ENCODE results near the gene UNC13A.
A peak's percentile ranks its signal among the peaks of the same experiment; 100 is the strongest.

Gene UNC13A

DNA sequence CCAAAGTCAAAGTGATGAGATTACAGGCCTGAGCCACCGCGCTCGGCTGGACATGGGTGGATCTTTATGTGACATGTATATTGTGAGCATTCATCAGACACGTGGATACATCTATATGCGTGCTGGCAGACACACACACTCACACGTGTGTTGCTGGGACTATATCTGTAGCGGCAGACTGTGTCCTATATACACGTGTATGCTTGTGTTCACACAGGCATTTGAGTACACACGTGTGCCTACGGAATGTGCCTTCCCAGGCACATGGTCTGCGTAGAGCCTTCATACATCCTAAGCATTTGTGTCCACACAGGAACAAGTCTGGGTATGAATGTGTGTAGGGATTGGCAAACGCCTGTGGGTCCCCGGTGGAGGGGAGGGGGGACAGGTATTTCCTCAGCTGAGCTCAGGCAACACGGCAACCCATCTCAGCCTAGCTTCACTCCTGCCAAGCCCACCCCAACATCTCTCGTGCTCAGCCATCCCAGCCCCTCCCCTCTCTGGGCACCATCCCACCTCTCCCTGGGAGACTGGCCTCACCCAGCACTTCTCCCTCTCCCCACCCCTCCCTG is 2.6 kb downstream of the UNC13A start:
- no peak for DNase-seq (ENCODE audit: extremely low spot score)
- ChIA-PET CTCF (no interaction called here), POLR2A (no interaction called here)
- TF ChIP-seq HDGF (IDR thresholded peaks at IDR 0.05; ENCODE audit: borderline replicate concordance): no peak
- TF ChIP-seq FOXK2 (IDR thresholded peaks at IDR 0.05): no peak
- no peak for TF ChIP-seq BHLHE40 (IDR thresholded peaks at IDR 0.05; ENCODE audit: borderline replicate concordance)
- no peak for TF ChIP-seq ELF4 (IDR thresholded peaks at IDR 0.05)
- no peak for TF ChIP-seq L3MBTL2 (conservative IDR thresholded peaks at IDR 0.05)
- no peak for TF ChIP-seq SP1 (IDR thresholded peaks at IDR 0.05)
- no peak for TF ChIP-seq CTBP1 (IDR thresholded peaks at IDR 0.05; ENCODE audit: borderline replicate concordance)
- TF ChIP-seq ZNF384 (IDR thresholded peaks at IDR 0.05): no peak
- no peak for TF ChIP-seq SUZ12 (IDR thresholded peaks at IDR 0.05)
- no peak for TF ChIP-seq FOXM1 (IDR thresholded peaks at IDR 0.05; ENCODE audit: borderline replicate concordance)
- no peak for TF ChIP-seq TARDBP (IDR thresholded peaks at IDR 0.05)
- TF ChIP-seq, protein P1, sequence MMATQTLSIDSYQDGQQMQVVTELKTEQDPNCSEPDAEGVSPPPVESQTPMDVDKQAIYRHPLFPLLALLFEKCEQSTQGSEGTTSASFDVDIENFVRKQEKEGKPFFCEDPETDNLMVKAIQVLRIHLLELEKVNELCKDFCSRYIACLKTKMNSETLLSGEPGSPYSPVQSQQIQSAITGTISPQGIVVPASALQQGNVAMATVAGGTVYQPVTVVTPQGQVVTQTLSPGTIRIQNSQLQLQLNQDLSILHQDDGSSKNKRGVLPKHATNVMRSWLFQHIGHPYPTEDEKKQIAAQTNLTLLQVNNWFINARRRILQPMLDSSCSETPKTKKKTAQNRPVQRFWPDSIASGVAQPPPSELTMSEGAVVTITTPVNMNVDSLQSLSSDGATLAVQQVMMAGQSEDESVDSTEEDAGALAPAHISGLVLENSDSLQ (IDR thresholded peaks at IDR 0.05): no peak

DNA sequence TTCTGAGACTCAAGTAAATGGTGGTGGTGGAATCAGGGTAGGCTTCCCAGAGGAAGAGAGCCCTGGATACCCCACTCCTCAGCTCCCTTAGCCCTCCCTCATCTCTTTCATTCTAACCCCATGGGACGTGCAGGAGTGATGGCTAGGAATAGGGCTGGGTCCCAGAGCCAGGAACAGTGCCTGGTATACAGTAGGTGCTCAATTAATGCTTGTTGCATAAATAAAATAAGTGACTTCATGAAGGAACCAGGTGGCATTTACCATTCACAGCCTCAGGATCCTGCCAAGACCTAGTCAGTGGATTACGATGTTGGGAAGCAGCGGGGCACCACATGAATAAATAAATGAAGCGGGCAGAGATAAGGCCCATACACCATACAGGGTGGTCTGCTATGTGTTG is 3.9 kb downstream of the UNC13A start:
- CTCF ChIA-PET: no interaction called here

DNA sequence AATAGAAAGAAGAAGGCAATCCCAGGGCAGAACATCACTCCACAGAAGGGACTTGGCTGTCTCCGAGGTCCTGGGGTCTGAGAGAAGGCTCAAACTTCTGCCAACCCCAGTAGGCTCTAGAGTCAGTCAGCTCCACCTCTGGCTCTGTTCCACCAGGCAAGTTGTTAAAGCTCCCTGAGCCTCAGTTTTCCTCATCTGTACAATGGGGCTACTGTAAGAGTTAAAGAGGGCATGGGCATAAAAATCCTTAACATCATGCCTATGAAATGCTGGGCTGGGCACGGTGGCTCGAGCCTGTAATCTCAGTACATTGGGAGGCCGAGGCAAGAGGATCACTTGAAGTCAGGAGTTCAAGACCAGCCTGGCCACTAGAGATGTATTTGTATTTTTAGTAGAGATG is 5.1 kb downstream of the UNC13A start:
- POLR2A ChIA-PET: no interaction called here
- CTCF ChIA-PET: interaction anchor here (0.6 kb wide), 1 partner anchor 18 kb away, joined by 4 read pairs; no protein-coding TSS in a partner anchor
- TF ChIP-seq FOXA1 (IDR thresholded peaks at IDR 0.05): no peak
- TF ChIP-seq LEF1 (IDR thresholded peaks at IDR 0.05; ENCODE audit: borderline replicate concordance): no peak
- TF ChIP-seq TARDBP (IDR thresholded peaks at IDR 0.05): no peak
- no peak for TF ChIP-seq ZNF384 (IDR thresholded peaks at IDR 0.05)
- no peak for TF ChIP-seq L3MBTL2 (conservative IDR thresholded peaks at IDR 0.05)
- no peak for TF ChIP-seq FOXK2 (IDR thresholded peaks at IDR 0.05)
- no peak for DNase-seq (ENCODE audit: extremely low spot score)

More for the DNA sequence above, 3.9 kb downstream of the UNC13A start:
- DNase-seq (ENCODE audit: extremely low spot score): no peak
- POLR2A ChIA-PET: no interaction called here
- TF ChIP-seq L3MBTL2 (conservative IDR thresholded peaks at IDR 0.05) (no peak), ZNF384 (IDR thresholded peaks at IDR 0.05) (no peak), SP1 (IDR thresholded peaks at IDR 0.05) (no peak), LEF1 (IDR thresholded peaks at IDR 0.05; ENCODE audit: borderline replicate concordance) (no peak), TARDBP (IDR thresholded peaks at IDR 0.05) (no peak), NFRKB (IDR thresholded peaks at IDR 0.05) (no peak), ELF4 (IDR thresholded peaks at IDR 0.05) (no peak)
- TF ChIP-seq, protein P1 (IDR thresholded peaks at IDR 0.05): no peak

DNA sequence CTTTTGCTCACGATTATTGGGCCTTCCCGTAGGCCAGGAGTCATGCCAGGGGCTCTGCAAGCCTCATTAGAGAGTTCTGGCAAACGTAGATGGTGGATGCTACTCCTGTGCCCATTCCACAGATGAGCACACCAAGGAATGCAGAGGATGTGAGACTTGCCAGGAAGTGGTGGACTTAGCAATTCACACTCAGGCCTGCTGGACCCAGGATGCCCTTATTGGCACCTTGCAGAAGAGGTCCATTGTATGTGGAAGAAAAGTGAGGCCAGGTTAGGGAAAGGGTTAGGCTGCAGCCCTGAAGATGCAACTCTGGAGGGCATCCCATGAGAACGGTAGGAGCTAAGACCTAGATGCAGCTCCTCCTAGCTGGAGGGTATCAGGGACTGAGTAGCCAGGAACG is 5.9 kb downstream of the UNC13A start:
- TF ChIP-seq FOXK2 (IDR thresholded peaks at IDR 0.05): no peak
- TF ChIP-seq LEF1 (IDR thresholded peaks at IDR 0.05; ENCODE audit: borderline replicate concordance): no peak
- no peak for TF ChIP-seq FOXA1 (IDR thresholded peaks at IDR 0.05)
- TF ChIP-seq, protein P1 (IDR thresholded peaks at IDR 0.05): no peak
- TF ChIP-seq ZNF384 (IDR thresholded peaks at IDR 0.05): no peak
- TF ChIP-seq TARDBP (IDR thresholded peaks at IDR 0.05): no peak
- no peak for TF ChIP-seq NFRKB (IDR thresholded peaks at IDR 0.05)
- TF ChIP-seq HDGF (IDR thresholded peaks at IDR 0.05; ENCODE audit: borderline replicate concordance): no peak
- TF ChIP-seq ARNT (IDR thresholded peaks at IDR 0.05): no peak
- TF ChIP-seq BHLHE40 (IDR thresholded peaks at IDR 0.05; ENCODE audit: borderline replicate concordance): no peak
- CTCF ChIA-PET: no interaction called here
- POLR2A ChIA-PET: no interaction called here
- no peak for DNase-seq (ENCODE audit: extremely low spot score)

GRCh38 chr19:17681505-17682125 is 6.5 kb downstream of the UNC13A start:
- CTCF ChIA-PET: no interaction called here
- peak; percentile 55 for DNase-seq (ENCODE audit: extremely low spot score)
- TF ChIP-seq HDGF (IDR thresholded peaks at IDR 0.05; ENCODE audit: borderline replicate concordance): no peak
- TF ChIP-seq ZNF384 (IDR thresholded peaks at IDR 0.05): peak; percentile 51; the same call in 1 of the 2 replicates
- POLR2A ChIA-PET: no interaction called here

GRCh38 chr19:17680230-17680722 is 7.9 kb downstream of the UNC13A start:
- peak; percentile 29 for DNase-seq (ENCODE audit: extremely low spot score)
- CTCF ChIA-PET: no interaction called here
- POLR2A ChIA-PET: no interaction called here
- TF ChIP-seq SUZ12 (IDR thresholded peaks at IDR 0.05): no peak
- no peak for TF ChIP-seq FOXA1 (IDR thresholded peaks at IDR 0.05)
- TF ChIP-seq FOXM1 (IDR thresholded peaks at IDR 0.05; ENCODE audit: borderline replicate concordance): no peak
- TF ChIP-seq FOXK2 (IDR thresholded peaks at IDR 0.05): no peak
- no peak for TF ChIP-seq LEF1 (IDR thresholded peaks at IDR 0.05; ENCODE audit: borderline replicate concordance)
- TF ChIP-seq L3MBTL2 (conservative IDR thresholded peaks at IDR 0.05): no peak
- TF ChIP-seq NFRKB (IDR thresholded peaks at IDR 0.05): no peak
- TF ChIP-seq CTBP1 (IDR thresholded peaks at IDR 0.05; ENCODE audit: borderline replicate concordance): no peak
- TF ChIP-seq SP1 (IDR thresholded peaks at IDR 0.05): no peak
- no peak for TF ChIP-seq ELF4 (IDR thresholded peaks at IDR 0.05)
- no peak for TF ChIP-seq ARNT (IDR thresholded peaks at IDR 0.05)
- no peak for TF ChIP-seq HDGF (IDR thresholded peaks at IDR 0.05; ENCODE audit: borderline replicate concordance)
- TF ChIP-seq BHLHE40 (IDR thresholded peaks at IDR 0.05; ENCODE audit: borderline replicate concordance): no peak
- no peak for TF ChIP-seq ZNF384 (IDR thresholded peaks at IDR 0.05)
